Smooth muscle cell (in vitro differentiated cells): ENCODE results near the gene ANKRD50. TPM values are rescaled to one million over a fixed set of nuclear protein-coding genes. Genes with fewer than 3 reads are reported as not detected.

ENCODE experiments used
- DNase-seq: peaks from one replicate; lab custom pipeline; 2025; ENCODE audit not compliant: unreplicated experiment; lab: John Stamatoyannopoulos, UW
- H2AFZ ChIP-seq: fragments of 200-600 bp; sonication (generic); 2 replicates; pipeline ENCODE4 v1.6.0; 2016; ENCODE audit warnings: antibody characterized with exemption, low read depth, mild to moderate bottlenecking
- H3F3A ChIP-seq: fragments of 200-600 bp; sonication (generic); 2 replicates; pipeline ENCODE4 v1.6.0; 2017; ENCODE audit warnings: antibody characterized with exemption, low read depth
- H3K27ac ChIP-seq: fragments of 200-600 bp; sonication (generic); 2 replicates; pipeline ENCODE4 v1.5.1; 2016; ENCODE audit warnings: low read depth, mild to moderate bottlenecking
- H3K27me3 ChIP-seq: fragments of 200-600 bp; sonication (generic); 2 replicates; pipeline ENCODE4 v1.6.1; 2016; ENCODE audit warnings: low read depth, mild to moderate bottlenecking
- H3K36me3 ChIP-seq: fragments of 200-600 bp; sonication (generic); 2 replicates; pipeline ENCODE4 v1.5.1; 2016; ENCODE audit warnings: low read depth
- H3K4me1 ChIP-seq: fragments of 200-600 bp; sonication (generic); 2 replicates; pipeline ENCODE4 v1.5.1; 2016; ENCODE audit warnings: low read depth
- H3K4me2 ChIP-seq: fragments of 200-600 bp; sonication (generic); 2 replicates; pipeline ENCODE4 v1.6.0; 2016; ENCODE audit warnings: mild to moderate bottlenecking
- H3K4me3 ChIP-seq: fragments of 200-600 bp; sonication (generic); 2 replicates; pipeline ENCODE4 v1.5.1; 2016; ENCODE audit warnings: mild to moderate bottlenecking
- H3K79me2 ChIP-seq: fragments of 200-600 bp; sonication (generic); 2 replicates; pipeline ENCODE4 v1.6.0; 2016; ENCODE audit warnings: low read depth, mild to moderate bottlenecking
- H3K9ac ChIP-seq: fragments of 200-600 bp; sonication (generic); 2 replicates; pipeline ENCODE4 v1.6.0; 2016; ENCODE audit warnings: low read depth
- H3K9me3 ChIP-seq: fragments of 200-600 bp; sonication (generic); replicated peaks from 2 replicates; pipeline ENCODE4 v1.5.1; 2016; ENCODE audit warnings: low read depth
- H4K20me1 ChIP-seq: fragments of 200-600 bp; sonication (generic); 2 replicates; pipeline ENCODE4 v1.6.0; 2016; ENCODE audit warnings: low read depth
- CTCF ChIP-seq: fragments of 200-600 bp; sonication (generic); IDR thresholded peaks from 2 replicates; pipeline ENCODE4 v1.5.1; 2017; ENCODE audit warnings: borderline replicate concordance, mild to moderate bottlenecking, antibody characterized with exemption; ENCODE audit not compliant: insufficient read depth, poor library complexity, severe bottlenecking
- WGBS: methylation state at CpG from one replicate; pipeline ENCODE4 v1.1.7; 2016; ENCODE audit warnings: low lambda C conversion rate; 5-methylcytosine and 5-hydroxymethylcytosine counted together
- polyA plus RNA-seq: library from polyadenylated mRNA; unstranded; fragments of >200 nt; fragmentation: Nextera tagmentation; extraction: Ambion mirVana; gene quantifications from 2 replicates; pipeline ENCODE4 v1.2.1, GENCODE V29; 2016
- total RNA-seq: library from RNA; depleted of rRNA; stranded (reverse); fragments of >200 nt; gene quantifications from 2 replicates; pipeline ENCODE4 v1.2.3, GENCODE V29; 2014

Gene ANKRD50
- total and polyA plus RNA-seq, 2 experiments from 2014 or later = 6.0 to 31.1 TPM

- Histone ChIP-seq H3K4me2 (no peak overlapping the region), H3F3A (no peaks in the 10 kb centered on the region), H3K36me3 (no peaks in the 10 kb centered on the region), H3K27me3 (no peaks in the 10 kb centered on the region), H4K20me1 (no peaks in the 10 kb centered on the region), H3K79me2 (no peaks in the 10 kb centered on the region), H3K27ac (no peak overlapping the region), H3K4me3 (no peak overlapping the region), H3K9me3 (no peaks in the 10 kb centered on the region), H2AFZ (peak overlapping the region; percentile 17), H3K4me1 (no peaks in the 10 kb centered on the region), H3K9ac (no peak overlapping the region)
- no peak for DNase-seq
- 65% methylated on average over 5 of the region's 5 CpGs for WGBS
- TF ChIP-seq CTCF = no peak
Measured at GRCh38 chr4:124745985-124746801, 33.7 kb upstream of the ANKRD50 start.

DNA sequence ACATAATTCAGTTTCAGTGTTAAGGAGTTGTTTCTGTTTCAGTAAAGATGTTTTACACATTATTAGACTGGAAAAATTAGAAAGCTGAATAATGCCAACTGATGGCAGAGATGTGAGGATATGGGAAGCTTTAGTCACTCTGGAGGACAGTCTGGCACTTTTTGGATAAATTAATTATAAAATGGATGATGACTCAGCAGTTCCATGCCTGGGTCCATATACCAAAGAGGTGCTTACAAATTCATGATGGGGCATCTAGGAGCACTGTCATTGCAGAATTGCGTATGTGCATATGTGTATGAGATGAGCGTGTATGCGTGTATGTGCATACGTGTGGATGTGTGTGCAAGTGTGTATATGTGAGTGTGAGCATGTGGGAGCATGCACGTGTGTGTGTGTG is 31.2 kb upstream of the ANKRD50 start:
- Histone ChIP-seq H3K4me1 (no peaks in the 10 kb centered on the region), H4K20me1 (no peaks in the 10 kb centered on the region), H3K27me3 (no peaks in the 10 kb centered on the region), H3K9ac (no peak overlapping the region), H2AFZ (no peak overlapping the region), H3K4me3 (no peak overlapping the region), H3K27ac (no peak overlapping the region), H3K36me3 (no peaks in the 10 kb centered on the region), H3K79me2 (no peaks in the 10 kb centered on the region), H3F3A (no peaks in the 10 kb centered on the region), H3K4me2 (no peak overlapping the region), H3K9me3 (no peaks in the 10 kb centered on the region)
- WGBS = 88% methylated on average over 5 of the region's 5 CpGs
- TF ChIP-seq CTCF = no peak
- no peak for DNase-seq

DNA sequence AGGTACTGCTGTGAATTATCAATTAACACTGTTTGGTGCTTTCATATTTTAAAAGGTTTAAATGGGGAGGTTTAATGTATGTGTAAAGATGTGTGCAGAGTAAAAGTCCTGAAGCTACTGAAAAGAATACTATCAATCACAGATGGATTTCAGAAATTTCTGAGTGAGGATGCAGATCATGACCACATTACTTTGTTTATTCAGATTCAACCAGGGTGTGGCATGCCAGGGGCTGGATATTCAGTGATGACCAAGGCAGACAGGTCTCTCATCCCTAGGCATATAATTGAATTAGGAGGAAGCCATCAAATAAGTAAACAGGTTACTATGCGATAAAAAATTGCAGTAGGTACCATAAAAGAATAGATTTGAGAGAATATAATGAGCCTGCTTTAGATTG is 28.0 kb upstream of the ANKRD50 start:
- no peak overlapping the region for H3K4me3 ChIP-seq
- no peak overlapping the region for H3K27ac ChIP-seq
- no peaks in the 10 kb centered on the region for H3K27me3 ChIP-seq
- H3F3A ChIP-seq = no peaks in the 10 kb centered on the region
- no peak overlapping the region for H2AFZ ChIP-seq
- no peaks in the 10 kb centered on the region for H3K4me1 ChIP-seq
- no peak for DNase-seq
- no peaks in the 10 kb centered on the region for H3K36me3 ChIP-seq
- 94% methylated on average over 1 of the region's 1 CpG for WGBS
- H4K20me1 ChIP-seq = no peaks in the 10 kb centered on the region
- no peak overlapping the region for H3K9ac ChIP-seq
- no peaks in the 10 kb centered on the region for H3K9me3 ChIP-seq
- no peak overlapping the region for H3K4me2 ChIP-seq
- no peaks in the 10 kb centered on the region for H3K79me2 ChIP-seq
- no peak for TF ChIP-seq CTCF

DNA sequence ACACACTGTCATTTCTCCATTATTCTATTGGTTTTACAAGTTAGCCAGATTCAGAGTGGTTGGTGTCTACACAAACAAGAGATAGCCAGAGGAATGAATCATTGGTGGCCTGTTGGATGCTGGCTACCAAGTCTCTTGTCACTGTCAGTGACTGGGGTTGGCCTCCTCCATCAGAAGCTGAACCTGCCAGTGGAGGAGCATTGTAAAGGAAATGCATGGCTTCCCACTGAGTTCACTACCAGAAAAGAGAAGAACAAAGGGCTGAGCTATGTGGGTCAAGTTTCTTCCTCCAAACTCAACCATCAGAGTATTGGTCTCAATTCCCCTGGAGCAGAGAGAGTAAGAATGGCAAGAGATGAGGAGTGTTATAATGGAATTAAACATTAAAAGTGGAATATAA is 26.5 kb upstream of the ANKRD50 start:
- H4K20me1 ChIP-seq = no peaks in the 10 kb centered on the region

More for the DNA sequence above, 26.5 kb upstream of the ANKRD50 start:
- no peaks in the 10 kb centered on the region for H3F3A ChIP-seq
- H3K36me3 ChIP-seq = no peaks in the 10 kb centered on the region
- H3K4me3 ChIP-seq = no peak overlapping the region
- no peaks in the 10 kb centered on the region for H3K79me2 ChIP-seq
- no peaks in the 10 kb centered on the region for H3K4me1 ChIP-seq
- no peak for TF ChIP-seq CTCF
- H3K9me3 ChIP-seq = no peaks in the 10 kb centered on the region
- no peak overlapping the region for H3K9ac ChIP-seq
- no peak overlapping the region for H3K27ac ChIP-seq
- no peak for DNase-seq
- H3K27me3 ChIP-seq = no peaks in the 10 kb centered on the region
- no peak overlapping the region for H3K4me2 ChIP-seq
- no peak overlapping the region for H2AFZ ChIP-seq
